ENCODE data around the gene FAM120A.

- TF ChIP-seq CTCF (IDR thresholded peaks at IDR 0.05): no peak
- TF ChIP-seq SIN3A (IDR thresholded peaks at IDR 0.05; ENCODE audit: borderline replicate concordance, insufficient read depth, low read depth, low read length): no peak
- TF ChIP-seq TCF7L2 (IDR thresholded peaks at IDR 0.05; ENCODE audit: low read depth, low read length): no peak
These were observed 56.7 kb downstream of the FAM120A start for GRCh38 chr9:93508207-93508606.
